ENCODE results near the gene LRRC49.

The LRRC49 gene

DNA sequence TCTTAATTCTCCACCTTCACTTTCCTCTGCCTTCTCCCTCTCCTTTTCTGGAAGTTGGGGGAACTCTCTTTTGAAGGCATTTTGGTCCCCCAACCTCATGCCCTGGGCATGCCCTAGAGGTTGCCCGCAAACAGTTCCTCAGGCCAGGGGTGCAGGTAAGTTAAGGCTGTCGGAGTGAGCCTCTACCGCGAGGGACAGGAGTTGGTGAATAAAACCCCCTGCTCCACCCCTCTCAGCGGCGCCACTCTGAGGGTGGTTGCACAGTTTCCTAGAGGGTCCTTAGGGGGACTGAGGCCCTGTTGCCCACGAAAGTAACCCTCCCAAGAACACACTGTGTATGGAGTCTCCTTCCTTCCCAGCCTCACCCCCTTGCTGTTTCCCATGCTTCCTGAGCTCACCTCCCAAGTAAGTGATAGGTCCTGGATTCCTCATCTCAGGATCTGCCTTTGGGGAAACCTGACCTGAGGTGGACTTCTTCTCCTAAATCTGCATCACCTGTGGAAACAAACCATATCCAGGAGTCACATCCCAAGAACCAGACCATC is 199.5 kb downstream of the LRRC49 start:
- no peak for DNase-seq (ENCODE audit: low read depth)

DNA sequence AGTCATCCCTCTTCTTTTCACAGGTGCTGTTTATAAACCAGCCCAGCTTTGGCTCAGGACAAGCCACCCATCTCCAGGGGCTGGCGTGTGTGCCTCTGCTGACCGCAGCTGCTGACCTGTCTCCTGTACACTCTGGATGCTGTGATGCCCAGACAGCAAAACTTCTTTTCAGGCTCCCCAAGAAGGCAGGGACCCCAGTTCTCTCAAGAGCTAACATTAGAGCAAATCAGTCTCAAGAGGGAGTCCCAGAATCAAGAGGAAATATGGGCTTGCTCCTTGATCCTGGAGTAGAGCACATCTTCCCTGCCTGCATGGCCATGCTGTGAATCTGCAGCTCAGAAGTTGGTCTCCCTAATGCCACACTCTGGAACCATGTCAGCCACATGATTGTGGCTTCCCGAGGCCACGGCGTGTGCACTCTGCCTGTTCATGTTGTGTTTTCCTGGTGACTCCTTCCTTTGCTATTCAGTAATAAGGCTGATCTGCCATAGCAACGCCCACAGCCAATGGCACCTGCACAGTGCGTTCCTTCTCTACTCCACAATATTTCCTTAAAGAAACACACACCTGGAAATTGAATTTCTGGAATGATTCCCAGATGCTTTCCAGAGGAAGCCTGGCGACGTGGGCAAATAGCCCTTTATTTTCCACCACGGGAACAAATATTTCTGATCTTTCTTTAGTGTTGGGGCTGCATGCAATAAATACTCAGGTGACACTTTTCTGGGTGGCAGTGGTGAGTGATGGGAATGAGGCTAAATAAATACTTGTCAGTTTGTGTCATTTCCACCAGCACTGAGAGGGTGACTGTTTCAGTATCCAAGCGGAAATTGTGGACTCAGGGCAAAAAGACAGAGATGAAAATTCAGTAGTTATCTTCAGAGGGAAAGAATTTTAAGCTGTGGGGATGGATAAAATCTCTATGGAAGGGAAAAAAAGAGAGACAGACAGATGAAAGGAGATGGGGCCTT is 200.7 kb downstream of the LRRC49 start:
- DNase-seq (ENCODE audit: low read depth): no peak

DNA sequence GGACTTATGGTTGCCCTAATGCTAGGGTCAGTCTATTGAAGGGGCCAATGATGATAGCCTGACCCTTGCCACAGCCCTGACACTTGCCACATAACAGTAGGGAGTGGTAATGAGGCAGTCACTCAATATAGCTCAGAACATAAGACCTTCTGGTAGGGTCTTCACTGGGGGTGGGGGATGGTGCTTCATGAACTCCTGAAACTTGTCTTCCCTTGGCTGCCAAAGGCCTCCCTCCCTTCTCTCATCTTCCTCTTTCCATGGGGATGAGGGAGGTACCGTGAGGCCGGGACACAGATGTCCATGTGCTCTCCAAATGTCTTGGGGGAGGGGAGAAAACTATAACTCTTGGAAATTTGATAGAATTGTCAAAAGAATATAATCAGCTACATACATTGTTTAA is 201.5 kb downstream of the LRRC49 start:
- DNase-seq (ENCODE audit: low read depth): no peak

DNA sequence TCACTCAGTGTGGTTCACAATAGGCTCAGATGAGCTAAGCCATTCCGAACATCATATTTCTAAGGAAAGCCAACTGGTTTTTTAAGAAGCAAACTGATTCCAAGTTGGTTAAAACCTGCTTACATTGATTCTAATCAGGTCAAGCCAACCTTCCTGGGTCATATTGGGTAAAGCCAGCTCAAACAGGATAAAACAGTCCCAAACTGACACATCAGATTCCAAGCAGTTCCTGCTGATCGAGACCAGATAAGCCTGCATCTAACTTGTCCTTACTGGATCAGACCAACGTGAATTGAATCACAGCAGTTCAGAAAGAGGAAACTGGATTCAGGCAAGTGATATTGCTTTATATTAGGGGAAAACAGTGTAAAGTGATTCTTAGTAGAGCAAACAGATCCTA is 204.1 kb downstream of the LRRC49 start:
- no peak for DNase-seq (ENCODE audit: low read depth)

DNA sequence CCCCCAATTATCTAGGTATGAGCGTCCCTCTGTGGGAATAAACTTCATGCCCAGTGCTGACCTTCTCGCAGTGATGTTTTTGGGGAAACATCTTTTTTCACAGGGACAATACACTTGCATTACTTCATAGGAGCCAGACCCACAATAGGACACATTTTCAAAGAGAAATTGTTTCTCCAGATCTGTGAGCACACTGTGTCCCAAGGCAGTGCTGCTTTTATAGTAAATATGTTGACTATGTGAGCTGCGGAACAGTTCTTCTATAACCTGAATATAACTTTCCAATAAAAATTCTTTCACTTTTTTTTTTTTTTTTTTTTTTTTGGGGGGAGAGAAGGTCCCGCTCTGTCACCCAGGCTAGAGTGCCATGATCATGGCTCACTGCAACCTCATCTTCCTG is 205.3 kb downstream of the LRRC49 start:
- DNase-seq (ENCODE audit: low read depth): no peak

DNA sequence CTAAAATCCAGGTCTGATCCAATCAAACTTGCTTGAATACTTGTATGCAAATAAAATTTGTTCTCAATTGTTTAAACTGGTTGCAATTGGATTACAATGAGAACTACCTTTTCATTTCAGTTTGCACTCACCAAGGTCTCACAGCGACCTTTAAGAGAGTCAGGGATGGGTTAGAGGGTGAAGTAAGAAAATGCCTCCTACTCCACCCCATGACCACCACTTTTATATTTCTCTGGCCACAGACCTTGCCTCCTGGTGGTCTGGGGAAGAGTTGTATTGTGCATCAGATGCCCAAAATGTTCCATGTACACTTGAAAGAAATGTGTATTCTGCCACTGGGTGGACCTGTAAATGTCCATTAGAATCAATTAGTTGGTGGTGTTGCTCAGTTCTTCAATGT is 206.3 kb downstream of the LRRC49 start:
- DNase-seq (ENCODE audit: low read depth): no peak

Data from stimulated activated CD8-positive, alpha-beta memory T cell treated with anti-CD3 and anti-CD28 coated beads, Interleukin-12 subunit alpha, Interleukin-12 subunit beta, amount 100 ng/mL, for 1 hour (primary cell).